ENCODE results near the gene CAMTA1.

The CAMTA1 gene

GRCh38 chr1:7610936-7611335 is 825.7 kb downstream of the CAMTA1 start:
- Histone ChIP-seq H3K36me3 (ENCODE audit: control insufficient read depth in 2 of 2, insufficient read depth in 1 of 2, low read length in 2 of 2) (no peaks in the 10 kb centered on the region), H3K27ac (ENCODE audit: extremely low read depth, low read depth, low read length) (no peak overlapping the region), H3K4me3 (ENCODE audit: low read depth, low read length) (no peak overlapping the region), H3K4me1 (ENCODE audit: control insufficient read depth, insufficient read depth, low read length) (no peaks in the 10 kb centered on the region), H3K9me3 (ENCODE audit: control insufficient read depth, insufficient read depth, low read depth, low read length) (no peaks in the 10 kb centered on the region)
- no peak for TF ChIP-seq ZNF501 (tag by site-specific recombination; IDR thresholded peaks at IDR 0.05)
- no peak for TF ChIP-seq ZNF776 (tag by site-specific recombination; IDR thresholded peaks at IDR 0.05; ENCODE audit: borderline replicate concordance)
- ChIA-PET POLR2A (no interaction called here), CTCF (no interaction called here)

- Histone ChIP-seq H3K9me3 (ENCODE audit: control insufficient read depth, insufficient read depth, low read depth, low read length) (no peaks in the 10 kb centered on the region), H3K4me1 (ENCODE audit: control insufficient read depth, insufficient read depth, low read length) (no peaks in the 10 kb centered on the region), H3K36me3 (ENCODE audit: control insufficient read depth in 2 of 2, insufficient read depth in 1 of 2, low read length in 2 of 2) (no peaks in the 10 kb centered on the region), H3K4me3 (ENCODE audit: low read depth, low read length) (no peak overlapping the region), H3K27ac (ENCODE audit: extremely low read depth, low read depth, low read length) (no peak overlapping the region)
- TF ChIP-seq ZNF433 (tag by site-specific recombination; IDR thresholded peaks at IDR 0.05; ENCODE audit: low read depth): no peak
- no peak for TF ChIP-seq ZNF10 (tag by site-specific recombination; IDR thresholded peaks at IDR 0.05)
- no peak for TF ChIP-seq ZNF629 (tag by site-specific recombination; IDR thresholded peaks at IDR 0.05)
- no peak for TF ChIP-seq ZBTB17 (tag by site-specific recombination; IDR thresholded peaks at IDR 0.05)
- TF ChIP-seq SP2 (tag by site-specific recombination; IDR thresholded peaks at IDR 0.05): no peak
- no peak for TF ChIP-seq HOXD13 (CRISPR knock-in tag; IDR thresholded peaks at IDR 0.05; ENCODE audit: borderline replicate concordance)
- no peak for TF ChIP-seq ZNF24 (tag by site-specific recombination; IDR thresholded peaks at IDR 0.05)
- no peak for TF ChIP-seq ZNF37A (tag by site-specific recombination; IDR thresholded peaks at IDR 0.05)
- TF ChIP-seq ZNF214 (tag by site-specific recombination; IDR thresholded peaks at IDR 0.05; ENCODE audit: borderline replicate concordance): no peak
- no peak for TF ChIP-seq ZNF140 (tag by site-specific recombination; IDR thresholded peaks at IDR 0.05)
- TF ChIP-seq EGR2 (tag by site-specific recombination; IDR thresholded peaks at IDR 0.05; ENCODE audit: low read depth): no peak
- no peak for TF ChIP-seq GLIS1 (tag by site-specific recombination; IDR thresholded peaks at IDR 0.05)
- TF ChIP-seq ZNF521 (tag by site-specific recombination; IDR thresholded peaks at IDR 0.05): no peak
- no peak for TF ChIP-seq ZNF302 (tag by site-specific recombination; IDR thresholded peaks at IDR 0.05; ENCODE audit: low read depth)
- no peak for TF ChIP-seq ZNF23 (tag by site-specific recombination; IDR thresholded peaks at IDR 0.05; ENCODE audit: borderline replicate concordance)
- TF ChIP-seq ZNF785 (tag by site-specific recombination; IDR thresholded peaks at IDR 0.05): no peak
- no peak for TF ChIP-seq ZBTB21 (tag by site-specific recombination; IDR thresholded peaks at IDR 0.05)
- TF ChIP-seq ZBTB48 (tag by site-specific recombination; IDR thresholded peaks at IDR 0.05): no peak
- no peak for TF ChIP-seq ZSCAN30 (tag by site-specific recombination; IDR thresholded peaks at IDR 0.05)
- ChIA-PET POLR2A (no interaction called here), CTCF (no interaction called here)
Measured at GRCh38 chr1:7611421-7612010, 826.3 kb downstream of the CAMTA1 start.

DNA sequence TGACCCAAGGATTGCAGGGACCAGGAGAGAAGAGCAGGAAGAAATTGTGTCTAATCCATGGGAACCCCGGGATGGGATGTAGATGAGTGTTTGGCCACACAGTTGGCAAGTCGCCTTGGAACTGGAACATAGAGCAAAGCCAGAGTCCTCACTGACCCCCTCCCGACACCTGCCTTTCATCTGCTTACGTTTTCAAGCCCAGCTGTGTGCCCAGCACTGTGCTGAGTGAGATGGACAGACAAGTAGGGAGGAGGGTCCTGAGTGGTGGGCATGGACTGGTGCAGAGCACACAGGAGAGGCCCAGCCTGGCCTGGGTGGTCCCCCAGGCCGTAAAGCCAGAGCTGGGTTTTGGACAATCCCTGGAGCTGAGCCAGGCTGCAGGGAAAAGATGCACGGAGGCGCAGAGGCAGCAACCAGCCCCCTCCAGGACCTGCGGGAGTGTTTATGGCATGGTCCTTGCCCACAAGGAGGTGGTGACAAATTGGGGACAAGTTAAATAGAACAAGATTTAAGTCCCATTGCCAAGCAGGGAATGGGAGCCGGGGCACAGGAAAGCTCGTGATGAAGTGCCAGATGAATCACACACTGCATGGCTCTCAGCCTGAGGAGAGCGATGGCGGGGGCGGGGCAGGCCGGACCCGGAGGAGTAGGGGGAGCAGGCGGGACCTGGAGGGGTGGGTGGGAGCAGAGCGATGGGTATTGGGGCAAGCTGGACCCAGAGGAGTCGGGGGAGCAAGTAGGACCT is 828.0 kb downstream of the CAMTA1 start:
- no peak overlapping the region for H3K4me3 ChIP-seq (ENCODE audit: low read depth, low read length)
- TF ChIP-seq FEZF1 (tag by site-specific recombination; IDR thresholded peaks at IDR 0.05) (no peak), ZNF16 (tag by site-specific recombination; IDR thresholded peaks at IDR 0.05; ENCODE audit: low read depth) (no peak), ZFHX2 (tag by site-specific recombination; conservative IDR thresholded peaks at IDR 0.05) (no peak), ZBTB20 (tag by site-specific recombination; IDR thresholded peaks at IDR 0.05) (no peak), YY1 (tag by site-specific recombination; IDR thresholded peaks at IDR 0.05) (no peak), MZF1 (tag by site-specific recombination; IDR thresholded peaks at IDR 0.05; ENCODE audit: borderline replicate concordance) (no peak), ZNF335 (tag by site-specific recombination; conservative IDR thresholded peaks at IDR 0.05) (no peak), ZNF473 (tag by site-specific recombination; IDR thresholded peaks at IDR 0.05) (no peak)
- TF ChIP-seq, protein P1, sequence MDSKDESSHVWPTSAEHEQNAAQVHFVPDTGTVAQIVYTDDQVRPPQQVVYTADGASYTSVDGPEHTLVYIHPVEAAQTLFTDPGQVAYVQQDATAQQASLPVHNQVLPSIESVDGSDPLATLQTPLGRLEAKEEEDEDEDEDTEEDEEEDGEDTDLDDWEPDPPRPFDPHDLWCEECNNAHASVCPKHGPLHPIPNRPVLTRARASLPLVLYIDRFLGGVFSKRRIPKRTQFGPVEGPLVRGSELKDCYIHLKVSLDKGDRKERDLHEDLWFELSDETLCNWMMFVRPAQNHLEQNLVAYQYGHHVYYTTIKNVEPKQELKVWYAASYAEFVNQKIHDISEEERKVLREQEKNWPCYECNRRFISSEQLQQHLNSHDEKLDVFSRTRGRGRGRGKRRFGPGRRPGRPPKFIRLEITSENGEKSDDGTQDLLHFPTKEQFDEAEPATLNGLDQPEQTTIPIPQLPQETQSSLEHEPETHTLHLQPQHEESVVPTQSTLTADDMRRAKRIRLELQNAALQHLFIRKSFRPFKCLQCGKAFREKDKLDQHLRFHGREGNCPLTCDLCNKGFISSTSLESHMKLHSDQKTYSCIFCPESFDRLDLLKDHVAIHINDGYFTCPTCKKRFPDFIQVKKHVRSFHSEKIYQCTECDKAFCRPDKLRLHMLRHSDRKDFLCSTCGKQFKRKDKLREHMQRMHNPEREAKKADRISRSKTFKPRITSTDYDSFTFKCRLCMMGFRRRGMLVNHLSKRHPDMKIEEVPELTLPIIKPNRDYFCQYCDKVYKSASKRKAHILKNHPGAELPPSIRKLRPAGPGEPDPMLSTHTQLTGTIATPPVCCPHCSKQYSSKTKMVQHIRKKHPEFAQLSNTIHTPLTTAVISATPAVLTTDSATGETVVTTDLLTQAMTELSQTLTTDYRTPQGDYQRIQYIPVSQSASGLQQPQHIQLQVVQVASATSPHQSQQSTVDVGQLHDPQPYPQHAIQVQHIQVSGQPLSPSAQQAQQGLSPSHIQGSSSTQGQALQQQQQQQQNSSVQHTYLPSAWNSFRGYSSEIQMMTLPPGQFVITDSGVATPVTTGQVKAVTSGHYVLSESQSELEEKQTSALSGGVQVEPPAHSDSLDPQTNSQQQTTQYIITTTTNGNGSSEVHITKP (tag by site-specific recombination; IDR thresholded peaks at IDR 0.05): no peak
- POLR2A ChIA-PET: no interaction called here
- no peaks in the 10 kb centered on the region for H3K36me3 ChIP-seq (ENCODE audit: control insufficient read depth in 2 of 2, insufficient read depth in 1 of 2, low read length in 2 of 2)
- H3K27ac ChIP-seq (ENCODE audit: extremely low read depth, low read depth, low read length): no peak overlapping the region
- H3K4me1 ChIP-seq (ENCODE audit: control insufficient read depth, insufficient read depth, low read length): no peaks in the 10 kb centered on the region
- no peaks in the 10 kb centered on the region for H3K9me3 ChIP-seq (ENCODE audit: control insufficient read depth, insufficient read depth, low read depth, low read length)
- CTCF ChIA-PET: interaction anchor here (0.5 to 1.2 kb wide), 2 partner anchors 54 to 76 kb away, joined by 3 to 4 read pairs; no protein-coding TSS in a partner anchor

All from HEK293 (cell line).